ENCODE data around the gene ARID3C.

ARID3C gene

GRCh38 chr9:34627716-34628655, 880 bp downstream of the ARID3C start:
- DNase-seq (ENCODE audit: low read depth): no peak

GRCh38 chr9:34625186-34625486, 3.7 kb downstream of the ARID3C start:
- DNase-seq (ENCODE audit: low read depth): no peak

- DNase-seq (ENCODE audit: low read depth): no peak
These were observed 4.2 kb downstream of the ARID3C start for GRCh38 chr9:34624475-34625185.

GRCh38 chr9:34623374-34624235, 5.3 kb downstream of the ARID3C start:
- no peak for DNase-seq (ENCODE audit: low read depth)

GRCh38 chr9:34620061-34620994, 8.5 kb downstream of the ARID3C start, which contains the start of gene DCTN3:
TSS of gene DCTN3 (minus strand) at chr9:34620495. CDS start at chr9:34620464, 31 bp downstream.
- DNase-seq (ENCODE audit: low read depth): peak; percentile 85

GRCh38 chr9:34615132-34615531, 13.7 kb downstream of the ARID3C start:
- no peak for DNase-seq (ENCODE audit: low read depth)

DNA sequence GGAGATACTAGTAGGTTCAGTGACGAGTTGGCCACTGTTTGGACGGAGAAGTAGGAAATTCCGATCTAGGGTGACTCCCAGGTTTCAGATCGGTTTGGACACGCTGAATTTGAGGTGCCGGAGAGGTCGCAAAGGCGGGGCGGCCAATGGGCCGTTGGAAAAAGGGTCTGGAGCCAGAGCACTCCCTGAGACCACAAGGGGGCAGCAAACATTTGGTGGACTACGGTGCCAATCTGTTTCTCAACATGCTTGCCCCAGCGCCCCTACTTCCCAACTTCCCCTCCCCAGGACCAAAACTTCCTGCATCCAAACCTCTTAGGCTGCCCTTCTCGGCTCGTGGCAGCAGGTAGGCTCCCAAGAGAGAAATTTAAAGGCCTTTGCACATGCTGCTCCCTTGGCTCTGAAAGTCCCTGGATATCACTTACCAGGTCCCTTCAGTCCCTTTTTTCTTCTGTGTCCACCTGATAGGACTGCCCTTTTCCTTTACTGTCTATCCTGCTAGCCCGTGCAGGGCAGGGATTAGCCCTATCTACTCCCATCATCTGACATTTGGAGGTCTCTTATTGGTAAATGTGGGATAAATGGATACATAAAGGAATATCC, 16.0 kb downstream of the ARID3C start:
- no peak for DNase-seq (ENCODE audit: low read depth)

GRCh38 chr9:34611811-34612787, 16.8 kb downstream of the ARID3C start, which contains the start of gene RPP25L:
TSS of gene RPP25L (minus strand) at chr9:34612097. CDS start at chr9:34611296, 801 bp downstream.
- peak; percentile 41 for DNase-seq (ENCODE audit: low read depth)

DNA sequence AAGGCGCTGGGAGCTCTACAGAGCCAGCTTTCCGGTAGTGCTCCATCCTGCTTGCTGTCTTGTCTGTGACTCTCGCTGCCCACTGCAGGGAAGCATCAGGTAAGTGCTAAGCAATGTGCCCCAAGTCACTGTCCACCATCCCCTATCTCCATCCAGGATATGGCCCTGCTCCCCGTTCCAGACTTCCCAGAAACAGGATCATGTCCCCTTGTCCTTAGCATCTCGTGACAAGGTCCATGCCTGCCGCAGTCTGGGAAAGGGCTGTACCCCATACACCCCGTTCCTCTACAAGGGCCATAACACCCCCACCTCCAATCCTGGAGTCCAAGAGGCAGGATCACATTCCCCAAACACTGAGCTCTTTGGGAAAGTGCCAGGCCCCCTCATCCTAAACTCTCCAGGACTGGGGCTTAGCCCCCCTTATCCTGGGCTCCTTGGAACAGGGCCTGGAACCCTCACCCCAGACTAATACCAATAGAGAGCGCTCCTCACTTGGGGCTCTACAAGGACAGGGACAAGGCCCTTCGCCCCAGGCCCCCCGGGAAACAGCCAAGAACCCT, 17.5 kb downstream of the ARID3C start:
- no peak for DNase-seq (ENCODE audit: low read depth)

DNA sequence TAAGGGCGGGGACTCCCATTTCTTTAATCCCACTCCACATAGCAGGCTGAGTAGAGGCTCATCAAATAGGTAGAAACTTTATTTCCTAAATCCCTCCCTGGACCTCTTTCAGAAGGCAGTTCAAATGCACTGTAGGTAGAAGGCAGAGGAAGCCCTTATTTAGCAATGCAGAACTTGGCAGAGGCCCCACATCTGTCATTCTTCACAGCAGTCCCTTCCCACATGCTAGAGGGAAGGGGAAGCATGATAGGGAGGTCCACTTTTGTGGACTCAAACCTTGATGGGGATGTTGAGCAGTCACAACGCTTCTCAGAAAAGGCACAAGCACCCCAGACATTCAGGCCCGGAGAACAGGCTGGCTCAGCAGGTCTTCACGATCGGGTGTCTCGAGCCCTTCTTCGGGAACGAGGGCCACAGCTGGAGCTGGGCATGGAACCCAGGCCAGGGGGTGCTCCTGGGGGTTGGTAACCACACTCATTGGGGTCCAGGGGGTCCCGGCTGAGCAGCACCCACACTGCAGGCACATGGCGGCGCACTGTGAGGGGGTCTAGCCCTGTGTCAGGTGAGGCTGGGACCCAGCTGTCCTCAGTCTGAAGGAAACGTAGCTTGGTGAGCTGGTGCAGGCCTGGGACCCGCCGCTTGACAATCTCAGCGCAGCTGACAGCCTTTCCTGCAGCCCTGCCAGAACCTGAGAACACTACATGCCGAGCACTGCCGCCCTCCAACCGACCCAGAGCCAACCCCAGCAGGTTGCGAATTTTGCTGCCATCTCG, 18.2 kb downstream of the ARID3C start:
- DNase-seq (ENCODE audit: low read depth): no peak

GRCh38 chr9:34607331-34607730, 21.5 kb downstream of the ARID3C start:
- DNase-seq (ENCODE audit: low read depth): no peak

DNA sequence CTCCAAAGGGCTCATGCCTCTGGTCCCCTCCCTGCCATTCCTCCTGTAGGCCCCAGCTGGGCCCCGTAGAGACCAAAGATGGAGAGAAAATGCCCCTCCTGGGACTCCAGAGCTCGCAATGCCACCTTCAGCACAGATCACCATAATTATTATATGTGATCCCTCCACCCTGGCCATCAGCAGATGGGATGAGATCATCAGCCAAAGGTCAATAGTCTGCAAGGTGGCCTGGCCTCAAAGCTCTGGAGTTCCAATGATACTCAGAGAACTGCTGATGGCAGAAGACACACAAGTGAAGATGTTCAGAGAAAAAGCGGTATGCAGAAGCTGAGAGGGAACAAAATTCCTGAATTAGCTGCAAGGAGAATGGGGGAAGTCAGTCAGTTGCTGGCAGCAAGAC, 22.0 kb downstream of the ARID3C start:
- DNase-seq (ENCODE audit: low read depth): no peak

- no peak for DNase-seq (ENCODE audit: low read depth)
These were observed 22.7 kb downstream of the ARID3C start for GRCh38 chr9:34606190-34606589.

DNA sequence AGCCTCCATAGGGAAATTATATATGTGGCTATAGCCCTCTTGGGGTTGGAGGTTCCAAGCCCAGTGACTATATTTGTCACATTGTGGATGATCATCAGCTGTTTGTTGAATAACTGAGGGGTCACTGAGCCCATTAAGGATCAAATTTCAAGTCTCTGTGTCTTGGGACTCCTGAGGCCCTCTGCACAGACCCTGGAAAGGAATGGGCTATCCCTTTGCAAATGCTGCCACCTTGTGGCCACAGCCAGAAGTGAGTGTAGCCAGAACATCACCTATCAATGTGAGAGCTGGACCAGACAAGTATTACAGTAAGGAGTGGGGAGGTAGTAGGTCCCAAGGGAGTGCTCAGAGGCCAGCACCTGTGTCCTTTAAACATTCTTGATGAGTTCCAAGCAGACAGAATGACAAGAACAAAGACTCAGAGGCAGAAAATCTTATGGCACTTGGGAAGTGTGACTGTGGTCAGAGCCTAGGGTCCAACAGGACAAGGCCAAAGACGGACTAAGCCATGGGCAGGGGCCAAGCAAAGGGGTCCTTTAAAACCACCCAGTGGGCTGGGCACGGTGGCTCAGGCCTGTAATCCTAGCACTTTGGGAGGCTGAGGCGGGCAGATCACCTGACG, 25.1 kb downstream of the ARID3C start:
- peak; percentile 18 for DNase-seq (ENCODE audit: low read depth)

- no peak for DNase-seq (ENCODE audit: low read depth)
These were observed 26.8 kb downstream of the ARID3C start for GRCh38 chr9:34601937-34602573.

- DNase-seq (ENCODE audit: low read depth): no peak
These were observed 28.0 kb downstream of the ARID3C start for GRCh38 chr9:34600908-34601307.

GRCh38 chr9:34599546-34599945, 29.3 kb downstream of the ARID3C start:
- DNase-seq (ENCODE audit: low read depth): no peak
